PC-3 (cell line): Measurements from ENCODE around the gene SVIP.

Experiments
- EZH2 ChIP-seq: fragments of 300-600 bp; sonication (generic); IDR thresholded peaks from one replicate; pipeline ENCODE4 v1.6.1; 2017; ENCODE audit warnings: antibody characterized with exemption, mild to moderate bottlenecking, low read length; ENCODE audit not compliant: unreplicated experiment
- EZH2phosphoT487 ChIP-seq: fragments of 300-600 bp; sonication (generic); IDR thresholded peaks from 2 replicates; pipeline ENCODE4 v1.6.1; 2018; ENCODE audit warnings: mild to moderate bottlenecking, antibody characterized with exemption, low read length, borderline replicate concordance
- TF ChIP-seq, protein P1 (sequence below): fragments of 300-600 bp; sonication (generic); conservative IDR thresholded peaks from 2 replicates; pipeline ENCODE4 v1.5.1; 2017; ENCODE audit warnings: antibody characterized with exemption, low read depth, mild to moderate bottlenecking, low read length

- TF ChIP-seq, protein P1, sequence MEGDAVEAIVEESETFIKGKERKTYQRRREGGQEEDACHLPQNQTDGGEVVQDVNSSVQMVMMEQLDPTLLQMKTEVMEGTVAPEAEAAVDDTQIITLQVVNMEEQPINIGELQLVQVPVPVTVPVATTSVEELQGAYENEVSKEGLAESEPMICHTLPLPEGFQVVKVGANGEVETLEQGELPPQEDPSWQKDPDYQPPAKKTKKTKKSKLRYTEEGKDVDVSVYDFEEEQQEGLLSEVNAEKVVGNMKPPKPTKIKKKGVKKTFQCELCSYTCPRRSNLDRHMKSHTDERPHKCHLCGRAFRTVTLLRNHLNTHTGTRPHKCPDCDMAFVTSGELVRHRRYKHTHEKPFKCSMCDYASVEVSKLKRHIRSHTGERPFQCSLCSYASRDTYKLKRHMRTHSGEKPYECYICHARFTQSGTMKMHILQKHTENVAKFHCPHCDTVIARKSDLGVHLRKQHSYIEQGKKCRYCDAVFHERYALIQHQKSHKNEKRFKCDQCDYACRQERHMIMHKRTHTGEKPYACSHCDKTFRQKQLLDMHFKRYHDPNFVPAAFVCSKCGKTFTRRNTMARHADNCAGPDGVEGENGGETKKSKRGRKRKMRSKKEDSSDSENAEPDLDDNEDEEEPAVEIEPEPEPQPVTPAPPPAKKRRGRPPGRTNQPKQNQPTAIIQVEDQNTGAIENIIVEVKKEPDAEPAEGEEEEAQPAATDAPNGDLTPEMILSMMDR = no peak
- TF ChIP-seq EZH2 = no peak
- TF ChIP-seq EZH2phosphoT487 = no peak
Observed at GRCh38 chr11:22785251-22785650, 44.4 kb downstream of the SVIP start.
